ENCODE results near the gene NIFK.
"Not testable (repeated sequence)": the region's sequence is repeated elsewhere in the genome, so short reads cannot be mapped to it uniquely, and the experiment has no call there.

The NIFK gene

DNA sequence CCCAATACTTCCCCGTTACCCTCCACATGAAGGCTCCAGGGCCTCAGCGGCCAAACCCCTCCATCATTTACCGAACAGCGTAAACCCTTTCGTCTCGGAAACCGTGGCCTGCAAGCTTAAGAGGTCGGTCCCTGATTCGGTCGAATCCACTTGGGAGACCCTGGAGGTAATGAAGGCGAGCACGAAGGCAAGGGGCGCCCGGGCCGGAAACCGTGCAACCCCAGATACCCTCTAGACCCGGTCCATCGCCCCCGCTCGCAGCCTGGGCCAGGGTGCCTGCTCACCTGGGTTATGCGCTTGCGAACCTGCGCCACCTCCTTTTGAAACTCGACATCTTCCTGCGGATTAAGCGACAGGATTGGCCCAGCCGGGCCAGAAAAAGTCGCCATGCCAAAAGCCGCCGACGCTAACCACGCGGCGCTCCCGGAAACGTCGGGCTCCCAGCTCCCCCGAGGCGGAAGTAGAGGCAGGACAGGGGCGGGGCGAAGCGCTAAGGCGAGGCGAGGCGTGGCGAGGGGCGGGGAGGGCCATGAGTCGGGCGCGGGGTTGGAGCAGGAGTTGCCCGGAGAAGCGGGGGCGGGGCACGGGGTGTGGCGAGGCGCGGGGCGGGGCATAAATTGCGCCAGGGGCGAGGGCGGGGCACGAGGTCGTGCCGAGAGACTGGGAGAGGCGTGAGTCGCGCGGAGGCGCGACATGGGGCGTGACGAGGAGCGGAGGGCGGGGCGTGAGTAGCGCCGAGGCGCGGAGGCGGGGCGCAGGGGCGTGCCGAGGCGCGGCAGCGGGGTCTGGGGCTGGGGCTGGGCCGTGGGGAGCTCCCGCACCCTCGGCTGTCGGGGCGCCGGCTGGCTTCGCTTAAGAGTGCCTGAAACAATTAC, at the start of gene NIFK:
Gene NIFK (minus strand): TSS at position 414 of the 875 bp plus-strand sequence. CDS start 25 bp downstream, at position 389.
- DNase-seq (ENCODE audit: low read depth) = peak; percentile 100

DNA sequence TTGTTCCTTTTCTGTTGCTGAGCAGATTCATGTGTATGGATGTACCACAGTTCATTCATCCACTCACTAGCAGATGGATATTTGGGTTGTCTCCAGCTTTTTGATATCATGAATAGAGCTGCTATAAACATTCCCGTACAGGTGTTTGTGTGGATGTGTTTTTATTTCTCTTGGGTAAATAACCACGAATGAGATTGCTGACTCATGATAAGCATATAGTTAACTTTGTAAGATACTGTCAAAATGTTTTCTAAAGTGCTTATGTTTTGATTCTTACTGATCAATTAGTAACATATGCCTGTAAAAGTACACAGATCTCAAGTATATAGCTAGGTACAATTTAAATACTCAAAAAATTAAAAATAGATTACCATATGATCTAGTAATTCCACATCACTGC, 46.5 kb upstream of the NIFK start:
- no peak for DNase-seq (ENCODE audit: low read depth)

DNA sequence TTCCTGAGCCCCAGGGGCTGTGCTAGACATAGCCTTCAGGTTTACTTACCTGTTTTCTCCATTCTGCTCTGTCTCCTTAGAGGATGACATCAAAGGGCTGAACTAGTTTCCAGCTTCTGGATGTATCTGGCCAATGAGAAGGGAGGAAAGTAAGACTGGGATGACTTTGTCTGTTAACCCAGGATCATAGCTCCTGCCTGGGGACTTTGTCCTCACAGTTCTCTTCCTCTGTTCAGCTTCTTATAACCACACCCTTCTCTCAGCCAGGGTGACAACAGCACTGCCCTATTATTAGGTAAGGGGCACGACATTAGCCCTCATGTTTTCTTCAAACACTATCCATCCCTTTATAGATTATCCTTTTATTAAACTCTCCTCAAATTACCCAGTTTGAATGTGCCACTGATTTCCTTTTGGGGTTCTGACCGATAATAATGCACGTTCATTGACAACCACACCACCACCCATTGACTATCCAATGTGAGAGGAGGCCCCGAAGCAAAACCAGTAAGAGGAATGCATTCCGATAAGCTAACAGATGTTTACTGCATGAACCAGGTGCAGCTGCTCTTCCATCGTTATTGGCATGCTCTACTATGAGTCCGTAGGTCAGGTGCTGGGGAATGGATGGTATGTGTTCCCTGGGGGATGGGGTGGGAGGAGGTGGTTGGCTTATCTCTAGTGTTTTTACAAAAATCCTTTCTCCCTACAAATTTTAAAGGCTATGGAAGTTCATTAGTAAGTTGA, 42.2 kb upstream of the NIFK start:
- DNase-seq (ENCODE audit: low read depth) = no peak

DNA sequence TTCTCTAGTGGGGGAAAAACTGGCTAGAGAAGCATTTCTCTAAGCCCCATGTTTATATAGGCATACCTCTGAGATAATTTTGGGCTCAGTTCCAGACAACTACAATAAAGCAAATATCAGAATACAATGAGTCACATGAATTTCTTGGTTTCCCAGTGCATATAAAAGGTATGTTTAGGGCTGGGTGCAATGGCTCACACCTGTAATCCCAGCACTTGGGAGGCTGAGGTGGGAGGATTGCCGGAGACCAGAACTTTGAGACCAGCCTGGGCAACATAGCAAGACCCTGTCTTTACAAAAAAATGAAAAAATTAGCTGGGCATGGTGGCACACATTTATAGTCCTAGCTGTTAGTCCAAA, 41.0 kb upstream of the NIFK start:
- DNase-seq (ENCODE audit: low read depth) = no peak

DNA sequence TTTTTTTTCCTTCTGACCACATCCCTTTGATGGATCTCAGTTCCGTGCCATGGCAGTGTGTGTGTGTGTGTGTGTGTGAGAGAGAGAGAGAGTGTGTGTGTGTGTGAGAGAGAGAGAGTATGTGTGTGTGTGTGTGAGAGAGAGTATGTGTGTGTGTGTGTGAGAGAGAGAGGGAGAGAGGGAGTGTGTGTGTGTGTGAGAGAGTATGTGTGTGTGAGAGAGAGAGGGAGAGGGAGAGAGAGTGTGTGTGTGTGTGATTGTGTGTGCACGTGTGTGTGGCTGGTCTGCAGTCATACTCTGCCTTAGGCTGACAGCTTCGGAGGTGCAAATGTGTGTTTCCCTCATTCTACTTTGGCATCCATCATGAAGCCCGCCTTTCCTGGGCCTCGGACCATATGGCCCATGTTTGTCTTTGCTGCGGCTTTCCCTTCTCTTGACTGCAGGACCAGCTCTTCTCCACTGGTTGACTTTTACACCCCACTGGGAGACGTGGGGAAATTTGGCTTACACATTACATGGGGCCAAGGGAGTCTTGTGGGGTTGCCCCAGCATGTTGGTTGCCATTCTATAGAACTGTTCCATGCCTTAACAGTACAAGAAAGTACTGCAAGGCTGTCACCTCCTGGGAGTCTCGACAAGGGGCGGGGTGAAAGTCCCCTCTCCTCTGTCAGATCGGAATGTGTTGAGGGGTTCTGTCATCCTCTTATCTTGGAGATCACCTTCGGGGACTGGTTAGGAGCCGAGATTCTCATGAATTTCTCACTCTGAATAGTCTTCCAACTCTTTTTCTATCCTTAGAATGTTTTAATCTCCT, 40.4 kb upstream of the NIFK start:
- DNase-seq (ENCODE audit: low read depth) = no peak

DNA sequence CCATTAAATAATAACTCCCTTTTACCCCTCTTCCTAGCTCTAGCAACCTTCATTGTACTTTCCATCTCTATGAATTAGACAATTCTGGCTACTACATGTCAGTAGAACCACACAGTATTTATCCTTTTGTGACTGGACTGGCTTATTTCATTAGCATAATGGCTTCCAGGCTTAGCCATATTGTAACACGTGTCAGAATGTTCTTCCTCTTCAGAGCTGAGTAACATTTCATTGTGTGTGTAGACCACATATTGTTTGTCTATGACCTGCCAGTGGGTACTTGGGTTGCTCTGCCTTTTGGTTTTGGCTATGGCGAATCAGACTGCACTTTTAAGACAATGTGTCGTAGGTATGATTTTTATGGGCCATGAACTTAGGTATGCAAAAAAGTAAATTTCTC, 39.7 kb upstream of the NIFK start:
- no peak for DNase-seq (ENCODE audit: low read depth)

DNA sequence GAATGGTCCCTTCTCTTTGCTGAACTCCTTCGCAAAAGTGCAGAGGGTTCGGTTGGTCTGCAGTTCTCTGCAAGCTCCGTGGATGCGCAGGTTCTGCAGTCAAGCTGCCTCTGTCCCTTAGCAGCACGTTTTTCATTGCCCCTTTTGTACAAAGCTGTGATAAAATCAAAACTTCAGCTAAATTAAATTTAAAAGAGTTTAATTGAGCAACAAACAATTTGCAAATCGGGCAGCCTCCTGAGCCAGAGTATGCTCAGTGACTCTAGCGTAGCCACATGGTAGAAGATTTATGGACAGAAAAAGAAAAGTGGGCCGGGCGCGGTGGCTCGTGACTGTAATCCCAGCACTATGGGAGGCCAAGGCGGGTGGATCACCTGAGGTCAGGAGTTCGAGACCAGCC, 37.6 kb upstream of the NIFK start:
- DNase-seq (ENCODE audit: low read depth) = no peak

DNA sequence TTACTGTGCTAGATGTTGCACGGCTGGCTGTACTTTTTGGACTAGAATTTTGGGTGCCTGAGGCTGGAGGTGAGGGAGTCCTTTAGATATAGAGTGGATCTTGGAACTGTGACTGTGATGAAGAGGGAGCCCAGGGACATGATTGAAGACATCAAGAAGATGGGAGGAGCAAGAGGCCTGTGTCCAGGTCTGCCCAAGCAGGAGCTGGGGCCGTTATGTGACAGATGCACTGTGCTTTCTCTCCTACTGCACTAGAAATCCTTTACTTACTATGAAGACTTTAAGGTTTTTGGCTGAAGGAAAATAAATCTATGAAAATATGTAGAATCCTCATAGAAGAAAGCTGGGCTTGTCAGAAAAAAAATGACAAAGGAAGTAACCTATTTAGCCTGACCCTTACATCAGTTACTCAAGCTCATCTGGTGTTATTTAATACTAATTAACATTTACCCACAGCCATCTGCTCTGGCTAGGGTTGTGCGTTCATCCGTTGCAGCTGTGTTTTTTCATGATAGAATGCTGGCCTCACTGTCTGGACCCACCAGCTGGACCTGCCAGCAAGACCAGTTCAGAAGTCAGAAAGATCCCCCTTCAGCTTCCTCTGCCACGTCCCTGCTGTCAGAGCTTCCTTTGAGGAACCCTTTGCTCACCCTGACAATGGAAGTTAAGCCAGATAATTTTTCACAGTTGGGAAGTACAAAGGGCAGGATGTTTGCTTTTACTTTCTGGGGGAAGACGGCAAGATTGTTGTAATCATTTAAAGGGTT, 35.5 kb upstream of the NIFK start:
- no peak for DNase-seq (ENCODE audit: low read depth)

DNA sequence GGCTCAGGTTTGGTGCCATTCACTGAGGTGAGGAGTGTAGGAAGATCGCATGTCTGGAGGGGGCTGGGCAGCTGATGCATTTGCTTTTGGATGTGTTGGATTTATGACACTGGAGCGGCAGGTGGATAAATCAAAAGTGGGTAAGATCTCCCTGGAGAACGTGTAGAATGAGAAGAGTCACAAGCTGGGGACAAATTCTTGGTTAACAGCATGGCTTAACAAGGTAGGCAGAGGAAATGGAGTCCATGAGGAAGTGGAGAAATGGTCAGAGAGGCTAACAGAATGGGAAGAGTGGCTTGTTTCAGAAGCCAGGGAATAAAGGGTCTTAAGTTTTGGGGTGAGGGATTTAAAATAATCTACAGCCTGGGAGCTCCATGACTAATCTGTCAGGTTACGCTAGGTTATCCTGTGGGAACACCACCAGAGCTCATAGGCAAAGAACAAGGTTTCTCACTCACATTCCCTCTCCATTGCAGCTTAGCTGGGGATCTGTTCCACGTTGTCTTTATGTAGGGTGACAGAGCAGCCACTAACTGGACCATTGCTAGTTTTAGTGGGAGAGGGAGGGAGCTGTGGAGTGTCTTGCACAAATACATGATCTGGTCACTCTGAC, 31.6 kb upstream of the NIFK start:
- no peak for DNase-seq (ENCODE audit: low read depth)

DNA sequence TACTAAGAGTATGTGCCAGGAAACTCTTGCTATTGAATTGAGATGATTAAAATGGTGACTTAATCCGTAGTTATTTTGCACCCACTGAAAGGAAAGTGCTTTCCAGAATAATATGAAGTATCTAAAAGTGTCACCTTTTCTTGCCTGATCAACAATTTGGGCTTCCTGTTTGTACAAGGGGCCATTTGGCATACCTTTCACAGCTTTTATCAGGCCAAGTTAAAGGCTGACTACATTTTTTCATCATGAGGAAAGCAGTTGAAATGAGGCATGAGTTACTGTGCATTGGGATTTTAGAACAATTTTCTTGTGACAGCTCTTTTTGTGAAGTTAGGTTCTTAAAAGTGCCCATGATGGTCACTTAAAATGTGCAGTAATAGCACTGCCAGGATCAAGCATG, 29.9 kb upstream of the NIFK start:
- DNase-seq (ENCODE audit: low read depth) = no peak

DNA sequence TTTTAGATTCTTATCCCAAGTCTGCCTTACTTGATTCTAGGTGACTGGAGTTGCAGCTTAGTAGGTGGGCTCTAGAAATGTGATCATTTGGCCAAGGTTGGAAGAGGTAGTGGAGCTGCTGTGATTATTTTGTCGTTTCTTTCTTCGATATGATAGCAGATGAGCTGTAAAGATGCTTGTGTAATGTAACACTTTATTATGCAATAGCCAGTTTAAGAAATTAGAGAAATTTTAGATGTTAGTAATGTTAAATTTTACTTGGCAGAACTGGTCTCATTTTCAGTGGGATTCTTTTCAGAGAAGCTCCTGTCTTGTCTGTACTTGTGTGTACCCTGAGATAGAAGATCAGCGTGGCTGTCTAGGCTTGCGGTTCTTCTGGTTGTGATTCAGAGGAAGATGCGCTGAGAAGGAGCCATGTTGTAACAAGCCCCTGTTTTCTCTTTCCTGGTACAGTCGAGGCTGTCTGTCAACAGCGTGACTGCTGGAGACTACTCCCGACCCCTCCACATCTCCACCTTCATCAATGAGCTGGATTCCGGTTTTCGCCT, 28.1 kb upstream of the NIFK start:
- no peak for DNase-seq (ENCODE audit: low read depth)

DNA sequence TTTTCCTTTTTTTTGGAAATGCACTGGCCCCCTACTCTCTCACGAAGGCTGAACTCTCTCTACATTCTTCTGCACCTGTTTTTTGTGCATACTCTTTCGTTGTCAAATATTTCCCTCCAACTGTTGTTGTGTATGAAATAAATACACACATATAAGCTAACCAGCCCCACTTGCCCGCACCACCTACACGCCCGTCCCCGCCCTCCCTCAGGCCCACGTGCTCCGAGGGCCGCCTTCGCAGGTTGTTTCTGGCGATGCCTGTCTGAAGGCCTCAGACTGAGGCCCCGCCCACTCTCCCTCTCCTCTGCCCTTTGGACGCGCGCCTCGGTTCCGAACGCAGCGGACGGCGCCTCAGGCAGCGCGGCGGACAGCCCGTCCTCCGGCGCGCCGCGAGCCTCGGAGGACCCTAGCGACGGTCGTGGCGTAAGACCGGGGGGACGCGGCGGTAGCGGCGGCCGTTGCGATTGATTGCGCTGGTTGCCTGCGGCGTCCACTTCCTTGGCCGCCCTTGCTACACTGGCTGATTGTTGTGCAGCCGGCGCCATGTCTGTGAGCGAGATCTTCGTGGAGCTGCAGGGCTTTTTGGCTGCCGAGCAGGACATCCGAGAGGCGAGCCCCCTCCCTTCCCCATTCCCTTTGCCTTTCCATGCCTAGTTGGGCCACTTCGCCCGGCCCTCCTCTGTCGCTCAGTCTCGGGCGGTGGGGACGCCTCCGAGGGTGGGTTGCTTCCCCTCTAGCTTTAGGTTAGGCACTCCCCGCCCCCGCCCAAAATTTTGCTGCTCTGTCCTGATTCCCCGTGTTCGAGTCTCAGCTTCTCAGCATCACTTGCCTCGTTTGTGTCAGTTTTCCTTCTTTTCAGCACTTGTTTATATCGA, 18.8 kb upstream of the NIFK start, which contains the start of gene TSN:
Gene TSN (plus strand): TSS at position 415 of the 875 bp plus-strand sequence. CDS start 129 bp downstream, at position 544.
- DNase-seq (ENCODE audit: low read depth) = peak; percentile 92

DNA sequence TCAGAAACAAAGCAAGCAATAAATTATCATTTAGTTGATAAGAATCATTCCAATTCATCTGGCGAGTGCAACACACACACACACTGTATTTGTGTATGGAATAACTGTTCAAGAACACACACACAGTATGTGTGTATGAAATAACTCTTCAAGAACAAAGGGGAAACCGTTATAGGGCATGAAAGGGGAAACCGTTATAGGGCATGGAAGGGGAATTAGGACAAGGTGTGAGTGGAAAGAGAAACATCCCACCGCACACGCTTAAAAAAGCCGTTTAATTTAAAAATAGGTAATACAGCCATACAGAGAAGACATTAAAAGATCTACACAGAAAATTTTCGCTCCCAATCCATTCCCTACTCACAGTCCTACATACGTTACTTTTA, 18.2 kb upstream of the NIFK start:
- DNase-seq (ENCODE audit: low read depth) = no peak

DNA sequence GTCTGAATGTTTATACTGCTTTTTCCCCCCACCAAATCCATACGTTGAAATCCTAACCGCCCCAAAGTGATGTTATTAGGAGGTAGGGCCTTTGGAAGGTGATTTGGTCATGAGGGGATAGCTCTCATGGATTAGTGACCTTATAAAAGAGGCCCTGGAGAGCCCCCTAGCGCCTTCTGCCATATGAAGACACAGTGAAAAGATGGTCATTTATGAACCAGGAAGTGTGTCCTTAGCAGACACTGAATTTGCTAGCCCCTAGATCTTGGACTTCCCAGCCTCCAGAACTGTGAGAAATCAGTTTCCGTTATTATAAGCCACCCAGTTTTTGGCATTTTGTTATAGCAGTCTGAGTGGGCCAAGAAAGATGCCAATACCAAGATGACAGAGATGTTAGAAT, 11.5 kb upstream of the NIFK start:
- no peak for DNase-seq (ENCODE audit: low read depth)

DNA sequence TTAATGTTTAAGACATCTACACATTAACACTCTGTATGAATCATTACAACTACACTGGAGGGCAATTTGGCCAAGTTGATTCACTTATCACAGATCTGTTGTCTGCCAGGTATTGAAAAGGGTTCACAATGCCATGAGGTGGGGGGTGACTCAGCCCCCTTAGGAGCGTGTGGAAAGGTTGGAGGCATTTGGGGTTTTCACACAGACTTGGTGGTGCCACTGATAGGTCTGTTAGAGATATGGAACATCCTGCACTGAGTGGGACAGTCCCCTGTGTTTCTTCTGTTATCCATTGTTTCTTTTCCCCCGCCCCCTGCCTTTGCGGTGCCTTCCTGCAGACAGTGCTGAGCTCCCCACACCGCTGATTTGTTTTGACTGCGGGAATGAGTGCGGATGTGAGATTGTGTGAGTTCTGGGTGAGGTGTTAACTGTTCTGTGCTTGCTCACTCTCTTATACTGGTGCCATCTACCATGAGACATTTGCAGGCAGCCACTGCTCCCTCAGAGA, 9.4 kb upstream of the NIFK start:
- DNase-seq (ENCODE audit: low read depth) = no peak

DNA sequence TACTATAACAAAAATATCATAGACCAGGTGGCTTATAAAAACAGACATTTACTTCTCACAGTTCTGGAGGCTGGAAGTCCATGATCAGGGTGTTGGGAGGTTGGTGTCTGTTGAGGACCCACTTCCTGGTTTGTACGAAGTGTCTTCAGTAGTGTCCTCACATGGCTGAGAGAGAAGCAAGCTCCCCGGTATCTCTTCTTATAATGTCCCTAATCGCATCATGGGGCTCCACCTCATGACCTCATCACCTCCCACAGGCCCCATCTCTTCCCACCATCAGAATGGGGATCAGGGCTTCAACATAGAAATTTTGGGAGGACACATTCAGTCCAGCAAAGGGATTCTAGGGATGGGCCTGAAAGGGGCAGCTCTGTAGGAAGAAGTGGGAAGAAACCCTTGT, 4.8 kb upstream of the NIFK start:
- no peak for DNase-seq (ENCODE audit: low read depth)

DNA sequence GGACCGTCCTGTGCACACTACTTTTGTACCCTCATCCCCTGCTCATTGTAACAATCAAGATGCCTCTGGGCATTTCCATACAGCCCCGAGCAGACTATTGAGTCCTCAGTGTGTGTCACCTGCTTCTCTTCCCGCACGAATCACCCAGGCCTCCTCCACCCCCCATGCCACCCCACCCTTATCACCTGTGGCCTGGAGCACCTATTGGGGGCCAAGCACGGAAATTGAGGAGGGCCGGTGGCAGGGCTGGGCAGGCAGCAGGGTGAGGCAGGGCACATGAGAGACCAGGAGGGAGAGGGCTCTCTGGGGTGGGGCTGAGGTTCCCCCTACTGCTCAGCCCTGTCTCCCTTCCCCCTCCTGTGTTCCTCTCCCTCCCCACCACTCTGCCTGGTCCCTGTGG, 4.3 kb upstream of the NIFK start:
- no peak for DNase-seq (ENCODE audit: low read depth)

DNA sequence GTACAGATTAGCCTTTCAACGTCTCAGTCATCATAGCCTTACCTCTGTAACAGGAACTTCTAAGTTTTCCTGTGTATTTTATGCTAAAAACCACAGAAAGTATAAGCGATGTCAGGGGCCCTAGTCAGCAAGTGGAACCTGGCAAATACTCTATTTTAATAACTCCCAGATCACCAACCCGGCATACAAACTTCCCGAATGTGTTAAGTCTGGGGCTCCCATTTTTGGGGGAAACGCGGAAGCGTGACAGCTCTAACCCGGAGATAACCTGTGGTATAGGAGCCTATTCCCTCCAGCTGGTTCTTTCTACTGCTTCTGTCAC, 574 bp downstream of the NIFK start:
- DNase-seq (ENCODE audit: low read depth) = no peak

DNA sequence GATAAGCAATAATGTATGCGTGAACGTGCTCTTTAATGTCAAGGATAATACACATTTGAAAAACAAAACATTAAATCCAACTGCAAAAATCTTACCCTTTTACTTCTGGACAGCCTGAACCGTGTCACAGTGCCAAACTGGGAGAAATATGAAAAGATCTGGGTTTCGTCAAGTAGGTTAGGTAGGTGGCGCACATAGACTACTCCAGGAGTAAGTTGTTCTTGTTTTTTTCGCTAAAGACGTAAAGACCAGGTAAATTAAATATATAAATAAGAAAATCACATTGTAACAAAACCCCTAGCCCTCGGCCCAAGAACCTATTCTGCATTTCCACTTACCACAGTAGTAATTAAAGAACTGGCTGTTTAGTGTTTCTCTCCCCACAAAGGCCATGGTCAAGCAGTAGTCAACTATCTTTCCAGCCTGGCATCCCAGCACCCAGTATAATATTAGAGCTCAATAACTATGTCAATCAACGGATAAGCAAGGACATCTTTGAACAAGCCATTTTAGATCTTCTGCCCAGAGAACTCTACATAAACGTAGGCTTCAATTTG, 1.1 kb downstream of the NIFK start:
- no peak for DNase-seq (ENCODE audit: low read depth)

DNA sequence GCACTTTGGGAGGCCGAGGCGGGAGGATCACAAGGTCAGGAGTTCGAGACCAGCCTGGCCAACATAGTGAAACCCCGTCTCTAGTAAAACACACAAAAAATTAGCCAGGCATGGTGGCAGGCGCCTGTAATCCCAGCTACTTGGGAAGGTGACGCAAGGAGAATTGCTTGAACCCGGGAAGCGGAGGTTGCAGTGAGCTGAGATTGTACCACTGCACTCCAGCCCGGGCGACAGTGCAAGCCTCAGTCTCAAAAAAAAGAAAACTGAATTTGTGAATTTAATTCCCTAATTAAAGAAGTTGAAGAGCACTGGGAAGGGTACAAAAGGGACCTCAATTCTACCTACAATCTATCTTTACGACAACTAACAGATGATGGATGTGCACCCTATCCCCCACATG, 2.1 kb downstream of the NIFK start:
- DNase-seq (ENCODE audit: low read depth) = not testable (repeated sequence)

Data from stimulated activated CD8-positive, alpha-beta memory T cell treated with anti-CD3 and anti-CD28 coated beads, Interleukin-7, amount 100 ng/mL, for 24 hours (primary cell).